K562 (cell line): ENCODE results near the gene CCDC78. TPM values are rescaled to one million over a fixed set of nuclear protein-coding genes. Genes with fewer than 3 reads are reported as not detected.

Experiments
- ATF7 ChIP-seq: fragments of 450-650 bp; IDR thresholded peaks from 2 replicates; pipeline ENCODE4 v1.7.1; 2014; ENCODE audit warnings: mild to moderate bottlenecking, moderate library complexity
- BMI1 ChIP-seq: fragments of 150-350 bp; IDR thresholded peaks from 2 replicates; pipeline ENCODE4 v1.6.1; 2014; ENCODE audit warnings: low read length
- CXXC5 ChIP-seq: fragments of 250-450 bp; sonication (Bioruptor Pico); IDR thresholded peaks from 2 replicates; pipeline ENCODE4 v1.8.0; 2022; ENCODE audit warnings: inconsistent platforms, mild to moderate bottlenecking, moderate library complexity
- GTF2B ChIP-seq: IDR thresholded peaks from 2 replicates; pipeline ENCODE4 v1.6.1; 2011; ENCODE audit not compliant: insufficient read length; ENCODE audit errors: extremely low read depth
- HES1 ChIP-seq: fragments of 450-650 bp; IDR thresholded peaks from 2 replicates; pipeline ENCODE4 v1.6.1; 2016; ENCODE audit warnings: low read depth, mild to moderate bottlenecking, moderate library complexity
- NFYB ChIP-seq: IDR thresholded peaks from 2 replicates; pipeline ENCODE4 v1.6.1; 2011; ENCODE audit warnings: mild to moderate bottlenecking, moderate library complexity; ENCODE audit not compliant: insufficient read length; ENCODE audit errors: extremely low read depth
- PATZ1 ChIP-seq: fragments of 250-450 bp; sonication (Bioruptor Pico); IDR thresholded peaks from 2 replicates; pipeline ENCODE4 v1.5.0; 2020; ENCODE audit warnings: mild to moderate bottlenecking, borderline replicate concordance
- POLR2A ChIP-seq: fragments of 450-650 bp; conservative IDR thresholded peaks from 2 replicates; pipeline ENCODE4 v1.6.1; 2016
- RB1 ChIP-seq: fragments of 450-650 bp; IDR thresholded peaks from 2 replicates; pipeline ENCODE4 v1.6.1; 2017; ENCODE audit warnings: low read depth, mild to moderate bottlenecking
- RBM22 ChIP-seq: fragments of 200-400 bp; formaldehyde crosslinking; IDR thresholded peaks from 2 replicates; pipeline ENCODE4 v1.6.1; 2018; ENCODE audit warnings: low read length, low read depth; ENCODE audit not compliant: poor library complexity, severe bottlenecking
- RNF2 ChIP-seq: sonication (generic); IDR thresholded peaks from 2 replicates; pipeline ENCODE4 v1.6.1; 2016
- SMARCE1 ChIP-seq: fragments of 450-650 bp; IDR thresholded peaks from 2 replicates; pipeline ENCODE4 v1.7.1; 2016; ENCODE audit warnings: mild to moderate bottlenecking
- SP1 ChIP-seq: sonication (generic); formaldehyde crosslinking; IDR thresholded peaks from 2 replicates; pipeline ENCODE4 v1.8.1; 2022; ENCODE audit warnings: mild to moderate bottlenecking, missing genetic modification reagents
- TCF7 ChIP-seq: sonication (generic); IDR thresholded peaks from 2 replicates; pipeline ENCODE4 v1.6.1; 2016; ENCODE audit warnings: antibody characterized with exemption, borderline replicate concordance
- TFAP4 ChIP-seq: sonication (generic); formaldehyde crosslinking; IDR thresholded peaks from 2 replicates; pipeline ENCODE4 v1.8.0; 2022; ENCODE audit warnings: missing genetic modification reagents, mild to moderate bottlenecking, moderate library complexity, borderline replicate concordance
- TRIM28 ChIP-seq: fragments of 450-650 bp; IDR thresholded peaks from 2 replicates; pipeline ENCODE4 v1.6.1; 2017
- ZBTB12 ChIP-seq: fragments of 250-450 bp; sonication (Bioruptor Pico); IDR thresholded peaks from 2 replicates; pipeline ENCODE4 v1.4.0; 2020
- ZNF695 ChIP-seq: fragments of 450-650 bp; formaldehyde crosslinking; IDR thresholded peaks from 2 replicates; pipeline ENCODE4 v1.4.0; 2020; ENCODE audit warnings: mild to moderate bottlenecking, moderate library complexity
- polyA plus RNA-seq, 8 experiments: library from polyadenylated mRNA; depleted of rRNA in 4 of 8; stranded (reverse) in 5 of 8; unstranded in 3 of 8; fragments of >200 nt; fragmentation: Nextera tagmentation in 2 of 8; fragmentation: Illumina TruSeq in 1 of 8; extraction: Ambion mirVana in 2 of 8; extraction: Trizol in 1 of 8; gene quantifications; 2 replicates each; pipeline versions ENCODE4 v1.2.1 to v1.2.3, GENCODE V29; 2011 to 2014; ENCODE audit warnings: inconsistent platforms in 1 of 8, missing spikeins in 1 of 8
- total RNA-seq, 7 experiments: library from RNA; depleted of rRNA in 6 of 7; stranded (reverse); fragments of >200 nt in 6 of 7; fragmentation: Illumina TruSeq in 2 of 7; extraction: Trizol in 2 of 7; gene quantifications; 2 replicates each; pipeline versions ENCODE4 v1.2.1 to v1.2.3, GENCODE V29; 2011 to 2021; ENCODE audit warnings: low replicate concordance in 1 of 7
- TF ChIP-seq, protein P1 (sequence below): sonication (generic); formaldehyde crosslinking; IDR thresholded peaks from 2 replicates; pipeline ENCODE4 v1.8.1; 2023; ENCODE audit warnings: mild to moderate bottlenecking, missing genetic modification reagents

Gene CCDC78
- total and polyA plus RNA-seq, 9 of the 15 experiments (the other 6 are each of a cell fraction or from before 2014, with no cell fraction given), result 0.24 to 17.7 (median 2.9) TPM

- TF ChIP-seq TCF7 (no peak), ZNF695 (CRISPR knock-in tag) (no peak), SP1 (CRISPR knock-in tag) (peak; percentile 87), TRIM28 (no peak), CXXC5 (CRISPR knock-in tag) (peak; percentile 72), BMI1 (peak; percentile 97), RB1 (peak; percentile 79), SMARCE1 (no peak), RBM22 (peak; percentile 99), GTF2B (no peak), PATZ1 (CRISPR knock-in tag) (no peak), ZBTB12 (peak; percentile 79), POLR2A (peak; percentile 59; the same call in 1 of the 2 replicates), TFAP4 (peak; percentile 86; the same call in 1 of the 2 replicates), RNF2 (peak; percentile 48; the same call in 1 of the 2 replicates), ATF7 (peak; percentile 75), NFYB (peak; percentile 83), HES1 (no peak)
- TF ChIP-seq, protein P1, sequence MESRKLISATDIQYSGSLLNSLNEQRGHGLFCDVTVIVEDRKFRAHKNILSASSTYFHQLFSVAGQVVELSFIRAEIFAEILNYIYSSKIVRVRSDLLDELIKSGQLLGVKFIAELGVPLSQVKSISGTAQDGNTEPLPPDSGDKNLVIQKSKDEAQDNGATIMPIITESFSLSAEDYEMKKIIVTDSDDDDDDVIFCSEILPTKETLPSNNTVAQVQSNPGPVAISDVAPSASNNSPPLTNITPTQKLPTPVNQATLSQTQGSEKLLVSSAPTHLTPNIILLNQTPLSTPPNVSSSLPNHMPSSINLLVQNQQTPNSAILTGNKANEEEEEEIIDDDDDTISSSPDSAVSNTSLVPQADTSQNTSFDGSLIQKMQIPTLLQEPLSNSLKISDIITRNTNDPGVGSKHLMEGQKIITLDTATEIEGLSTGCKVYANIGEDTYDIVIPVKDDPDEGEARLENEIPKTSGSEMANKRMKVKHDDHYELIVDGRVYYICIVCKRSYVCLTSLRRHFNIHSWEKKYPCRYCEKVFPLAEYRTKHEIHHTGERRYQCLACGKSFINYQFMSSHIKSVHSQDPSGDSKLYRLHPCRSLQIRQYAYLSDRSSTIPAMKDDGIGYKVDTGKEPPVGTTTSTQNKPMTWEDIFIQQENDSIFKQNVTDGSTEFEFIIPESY (CRISPR knock-in tag), result peak; percentile 54; the same call in 1 of the 2 replicates
These were observed 42.0 kb downstream of the CCDC78 start, which contains the start of gene JMJD8 (continued) for GRCh38 chr16:684071-684794.
